ENCODE measurements around the gene TMEM61.

The TMEM61 gene

GRCh38 chr1:54971317-54971791, 9.1 kb upstream of the TMEM61 start:
- peaks cover 41% of the 10 kb centered on the region for H3K27me3 ChIP-seq
- H3K27ac ChIP-seq, result no peak overlapping the region
- no peak overlapping the region for H3K4me3 ChIP-seq (ENCODE audit: low read depth in 1 of 2, low read length in 1 of 2)
- H3K4me1 ChIP-seq (ENCODE audit: control insufficient read depth in 1 of 2, insufficient read depth in 1 of 2, low read depth in 1 of 2, low read length in 1 of 2), result peaks cover 11 to 15% of the 10 kb centered on the region in 2 experiments
- no peak for TF ChIP-seq CTCF (IDR thresholded peaks at IDR 0.05)
- H3K36me3 ChIP-seq, result no peaks in the 10 kb centered on the region
- H3K9me3 ChIP-seq, result no peaks in the 10 kb centered on the region

GRCh38 chr1:54972436-54972835, 8.0 kb upstream of the TMEM61 start:
- Histone ChIP-seq H3K27me3 (peaks cover 52% of the 10 kb centered on the region), H3K4me1 (ENCODE audit: control insufficient read depth in 1 of 2, insufficient read depth in 1 of 2, low read depth in 1 of 2, low read length in 1 of 2) (peaks cover under 1 to 5% of the 10 kb centered on the region in 2 experiments), H3K4me3 (ENCODE audit: low read depth in 1 of 2, low read length in 1 of 2) (no peak overlapping the region), H3K36me3 (no peaks in the 10 kb centered on the region), H3K9me3 (no peaks in the 10 kb centered on the region), H3K27ac (no peak overlapping the region)
- TF ChIP-seq CTCF (IDR thresholded peaks at IDR 0.05), result no peak

GRCh38 chr1:54973205-54973921, 7.1 kb upstream of the TMEM61 start:
- Histone ChIP-seq H3K4me1 (ENCODE audit: control insufficient read depth in 1 of 2, insufficient read depth in 1 of 2, low read depth in 1 of 2, low read length in 1 of 2) (no peaks in the 10 kb centered on the region), H3K36me3 (no peaks in the 10 kb centered on the region), H3K4me3 (ENCODE audit: low read depth in 1 of 2, low read length in 1 of 2) (no peak overlapping the region), H3K9me3 (no peaks in the 10 kb centered on the region), H3K27me3 (peaks cover 58% of the 10 kb centered on the region), H3K27ac (no peak overlapping the region)
- TF ChIP-seq CTCF (IDR thresholded peaks at IDR 0.05), result no peak

GRCh38 chr1:54975356-54976108, 4.9 kb upstream of the TMEM61 start:
- H3K27me3 ChIP-seq, result peaks cover 80% of the 10 kb centered on the region
- no peaks in the 10 kb centered on the region for H3K4me1 ChIP-seq (ENCODE audit: control insufficient read depth in 1 of 2, insufficient read depth in 1 of 2, low read depth in 1 of 2, low read length in 1 of 2)
- H3K36me3 ChIP-seq, result no peaks in the 10 kb centered on the region
- no peak for TF ChIP-seq CTCF (IDR thresholded peaks at IDR 0.05)
- H3K27ac ChIP-seq, result no peak overlapping the region
- H3K9me3 ChIP-seq, result no peaks in the 10 kb centered on the region
- no peak overlapping the region for H3K4me3 ChIP-seq (ENCODE audit: low read depth in 1 of 2, low read length in 1 of 2)

GRCh38 chr1:54976747-54977146, 3.7 kb upstream of the TMEM61 start:
- Histone ChIP-seq H3K4me3 (ENCODE audit: low read depth in 1 of 2, low read length in 1 of 2) (no peak overlapping the region), H3K27me3 (peaks cover 92% of the 10 kb centered on the region), H3K4me1 (ENCODE audit: control insufficient read depth in 1 of 2, insufficient read depth in 1 of 2, low read depth in 1 of 2, low read length in 1 of 2) (no peaks in the 10 kb centered on the region), H3K27ac (no peak overlapping the region), H3K9me3 (no peaks in the 10 kb centered on the region), H3K36me3 (no peaks in the 10 kb centered on the region)
- no peak for TF ChIP-seq CTCF (IDR thresholded peaks at IDR 0.05)
